Measurements from ENCODE around the gene ZNF598.

The ZNF598 gene

DNA sequence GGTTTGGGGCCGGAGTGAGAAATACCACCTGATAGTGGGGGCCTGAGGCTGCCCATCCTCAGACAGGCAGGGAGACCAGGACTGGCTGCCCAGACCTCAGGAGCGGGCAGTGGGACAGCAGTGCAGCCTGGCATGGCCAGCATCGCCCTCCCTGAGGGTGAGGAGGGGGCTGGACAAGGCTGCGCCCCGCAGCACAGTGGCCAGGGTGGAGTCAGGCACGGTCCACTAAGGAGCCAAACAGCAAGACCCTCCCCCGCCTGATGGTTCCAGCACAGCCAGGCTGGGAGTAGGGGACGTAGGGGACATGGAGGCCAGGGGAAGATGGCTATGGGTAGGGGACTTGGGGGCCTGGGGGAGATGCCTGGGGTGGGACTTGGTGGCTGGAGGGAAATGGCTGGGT lies 3.3 kb downstream of the ZNF598 start:
- no peak for DNase-seq (ENCODE audit: low read depth)

DNA sequence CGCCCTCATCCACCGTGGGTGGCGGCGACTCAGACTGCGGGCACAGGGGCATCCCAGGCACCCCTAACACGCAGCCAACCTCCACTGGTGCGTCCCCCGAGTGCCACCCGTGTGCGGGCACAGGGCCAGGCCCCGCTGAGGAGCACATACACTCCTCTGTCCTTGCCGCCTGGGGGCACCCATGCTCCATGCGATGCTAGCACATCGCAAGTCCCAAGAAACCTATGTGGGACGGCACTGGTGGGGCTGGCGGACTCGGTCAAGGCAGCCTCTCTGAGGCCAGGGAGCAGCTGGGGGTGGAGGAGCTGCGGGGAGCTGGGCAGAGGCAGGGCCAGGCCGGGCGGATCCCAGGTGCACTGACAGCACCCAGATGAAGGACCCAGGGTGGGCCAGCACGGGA lies 4.0 kb downstream of the ZNF598 start:
- no peak for DNase-seq (ENCODE audit: low read depth)

- DNase-seq (ENCODE audit: low read depth) = no peak
Measured at GRCh38 chr16:2004795-2005517, 4.7 kb downstream of the ZNF598 start.

DNA sequence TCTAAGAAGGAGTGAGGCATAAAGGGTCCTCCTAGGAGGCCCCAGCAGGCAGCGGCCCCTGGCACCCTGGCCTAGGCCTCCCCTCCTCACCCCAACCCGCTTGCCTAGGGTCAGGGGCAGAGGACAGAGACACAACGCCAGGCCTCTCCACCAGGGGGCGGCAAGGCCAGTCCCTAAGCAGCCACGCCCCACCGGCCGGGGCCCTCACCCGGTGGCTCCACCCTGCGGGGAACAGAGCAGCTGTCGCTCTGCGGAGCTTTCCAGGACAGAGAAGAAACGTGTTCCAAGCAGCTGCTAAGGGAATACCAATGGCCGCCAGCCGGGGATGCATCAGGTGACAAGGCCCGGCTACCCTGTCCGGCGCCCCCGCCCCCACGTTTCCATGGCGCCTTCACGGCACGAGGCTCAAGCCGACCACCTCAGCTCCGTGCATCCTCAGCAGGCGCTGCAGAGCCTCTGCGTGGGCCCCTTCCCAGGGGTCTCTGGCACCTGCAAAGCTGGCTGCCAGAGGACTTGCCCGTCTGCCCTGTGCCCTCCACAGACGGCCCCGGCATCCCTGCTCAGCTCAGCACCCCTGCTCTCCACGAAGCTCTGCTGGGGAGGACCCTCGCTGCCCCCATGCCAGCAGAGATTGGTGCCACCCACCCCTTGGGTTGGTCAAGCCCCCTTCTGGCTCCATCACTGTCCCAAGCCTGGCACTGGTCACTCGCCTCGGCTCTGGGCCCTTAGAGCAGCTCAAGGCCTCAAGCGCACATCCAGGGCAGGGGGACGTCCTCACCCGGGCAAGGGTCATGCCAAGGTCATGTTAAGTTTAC lies 5.6 kb downstream of the ZNF598 start:
- DNase-seq (ENCODE audit: low read depth) = peak; percentile 79

- DNase-seq (ENCODE audit: low read depth) = no peak
Measured at GRCh38 chr16:2003231-2003826, 6.3 kb downstream of the ZNF598 start.

- DNase-seq (ENCODE audit: low read depth) = no peak
Measured at GRCh38 chr16:2002406-2003230, 7.0 kb downstream of the ZNF598 start.

DNA sequence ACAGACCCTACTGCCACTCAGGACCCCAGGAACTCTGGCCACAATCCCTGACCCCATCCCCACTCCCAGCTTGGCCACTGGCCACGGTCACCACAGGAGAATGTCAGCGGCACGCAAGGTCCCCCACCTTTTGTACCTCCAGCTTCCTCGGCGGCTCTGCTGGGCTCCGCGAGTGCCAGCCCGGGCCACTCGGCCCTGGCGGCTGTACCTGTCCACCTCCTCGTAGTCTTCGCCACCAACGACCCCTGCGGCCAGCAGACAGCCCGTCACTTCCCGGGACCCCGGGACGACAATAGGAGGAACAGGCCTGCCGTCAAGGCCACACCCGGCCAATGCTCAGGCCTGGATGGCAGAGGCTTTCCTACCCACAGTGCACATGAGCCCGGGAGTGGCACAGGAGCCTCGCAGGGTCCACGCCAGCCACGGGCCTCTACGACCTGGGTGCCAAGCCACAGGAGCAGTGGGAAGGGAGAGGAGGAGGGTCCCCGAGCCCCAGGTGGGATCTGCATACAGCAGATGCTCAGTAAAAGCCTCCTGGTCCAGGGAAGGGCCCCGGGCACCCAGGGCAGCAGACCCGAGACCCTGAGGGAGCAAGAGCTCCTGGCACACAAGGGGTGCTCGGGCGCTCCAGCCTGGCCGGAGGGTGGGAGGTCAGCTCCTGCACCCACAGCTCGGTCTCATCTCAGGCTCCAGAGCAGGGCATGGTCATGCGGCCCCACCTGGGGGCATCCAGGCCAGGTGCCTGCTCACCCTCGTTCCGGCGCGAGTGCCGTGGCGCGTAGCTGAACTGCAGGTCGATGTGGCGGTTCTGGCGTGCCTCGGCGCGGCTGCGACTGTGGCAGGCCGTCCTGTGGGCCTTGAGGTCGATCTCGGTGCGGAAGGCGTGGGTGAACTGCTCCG lies 7.9 kb downstream of the ZNF598 start:
- DNase-seq (ENCODE audit: low read depth) = no peak

DNA sequence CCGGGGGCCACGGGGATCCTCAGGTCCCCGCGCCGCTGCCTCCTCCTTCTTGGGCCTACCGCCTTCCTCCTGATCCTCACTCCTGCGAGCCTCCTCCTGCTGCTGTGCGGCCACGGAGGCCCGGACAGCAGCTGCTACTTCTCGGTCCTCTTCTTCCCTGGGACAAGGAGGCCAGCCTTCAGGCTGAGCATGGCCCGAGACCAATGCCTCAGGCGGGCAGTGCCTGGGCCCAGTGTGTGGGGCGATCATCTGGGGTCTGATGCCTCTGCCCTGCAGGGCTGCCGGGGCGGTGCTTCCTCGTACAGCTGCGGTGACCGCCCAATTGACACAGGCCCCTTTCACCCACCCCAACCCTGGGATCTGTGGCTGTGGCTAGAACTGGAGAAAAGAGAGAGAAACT lies 8.6 kb downstream of the ZNF598 start:
- DNase-seq (ENCODE audit: low read depth) = no peak

GRCh38 chr16:1999866-2000514 lies 9.6 kb downstream of the ZNF598 start:
- DNase-seq (ENCODE audit: low read depth) = no peak

GRCh38 chr16:1998852-1999801 lies 10.5 kb downstream of the ZNF598 start:
- DNase-seq (ENCODE audit: low read depth) = no peak

GRCh38 chr16:1998360-1998835 lies 11.2 kb downstream of the ZNF598 start:
- DNase-seq (ENCODE audit: low read depth) = no peak

DNA sequence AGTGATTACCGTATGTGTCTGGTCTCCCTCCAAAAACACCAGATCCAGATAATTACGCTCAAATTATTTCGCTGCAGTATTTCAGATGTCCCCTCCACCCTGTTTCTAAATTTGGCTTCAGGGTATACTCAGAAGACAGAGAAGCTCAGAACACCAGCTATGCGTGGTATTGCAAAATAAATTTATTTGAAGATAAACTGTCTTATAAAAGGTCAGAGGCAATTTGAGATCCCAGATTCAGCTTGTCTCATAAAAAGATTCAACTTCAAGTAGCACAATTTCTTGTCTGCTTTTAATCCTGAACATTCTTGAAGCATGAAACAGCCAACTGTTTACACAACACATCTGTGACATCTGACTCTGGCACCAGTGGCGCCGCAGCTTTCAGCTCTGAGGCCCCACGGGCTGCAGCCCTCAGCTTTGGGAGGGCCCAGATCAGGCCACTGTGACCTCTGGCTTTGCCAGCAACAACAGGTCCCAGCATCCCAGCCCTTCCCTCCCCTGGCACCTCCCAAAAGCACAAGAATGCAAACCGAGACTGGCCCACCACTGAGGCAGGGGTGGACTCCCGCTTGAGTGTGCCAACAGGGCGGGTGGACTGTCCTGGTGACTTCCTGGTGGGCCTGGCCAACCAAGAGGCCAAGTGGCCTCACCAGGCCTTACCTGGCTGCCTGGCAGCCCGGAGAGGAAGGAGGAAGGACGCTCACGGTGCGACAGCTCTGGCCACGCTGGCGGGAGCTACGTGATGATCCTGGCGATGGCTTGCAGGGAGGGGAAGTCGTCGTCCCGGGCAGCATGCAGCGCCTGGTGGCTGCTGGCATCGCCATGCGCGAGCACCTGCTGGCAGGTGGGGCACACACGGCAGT lies 11.9 kb downstream of the ZNF598 start:
- peak; percentile 78 for DNase-seq (ENCODE audit: low read depth)

GRCh38 chr16:1993731-1994131 lies 15.9 kb downstream of the ZNF598 start:
- peak; percentile 62 for DNase-seq (ENCODE audit: low read depth)

- DNase-seq (ENCODE audit: low read depth) = no peak
Measured at GRCh38 chr16:1992704-1993317, 16.8 kb downstream of the ZNF598 start.

DNA sequence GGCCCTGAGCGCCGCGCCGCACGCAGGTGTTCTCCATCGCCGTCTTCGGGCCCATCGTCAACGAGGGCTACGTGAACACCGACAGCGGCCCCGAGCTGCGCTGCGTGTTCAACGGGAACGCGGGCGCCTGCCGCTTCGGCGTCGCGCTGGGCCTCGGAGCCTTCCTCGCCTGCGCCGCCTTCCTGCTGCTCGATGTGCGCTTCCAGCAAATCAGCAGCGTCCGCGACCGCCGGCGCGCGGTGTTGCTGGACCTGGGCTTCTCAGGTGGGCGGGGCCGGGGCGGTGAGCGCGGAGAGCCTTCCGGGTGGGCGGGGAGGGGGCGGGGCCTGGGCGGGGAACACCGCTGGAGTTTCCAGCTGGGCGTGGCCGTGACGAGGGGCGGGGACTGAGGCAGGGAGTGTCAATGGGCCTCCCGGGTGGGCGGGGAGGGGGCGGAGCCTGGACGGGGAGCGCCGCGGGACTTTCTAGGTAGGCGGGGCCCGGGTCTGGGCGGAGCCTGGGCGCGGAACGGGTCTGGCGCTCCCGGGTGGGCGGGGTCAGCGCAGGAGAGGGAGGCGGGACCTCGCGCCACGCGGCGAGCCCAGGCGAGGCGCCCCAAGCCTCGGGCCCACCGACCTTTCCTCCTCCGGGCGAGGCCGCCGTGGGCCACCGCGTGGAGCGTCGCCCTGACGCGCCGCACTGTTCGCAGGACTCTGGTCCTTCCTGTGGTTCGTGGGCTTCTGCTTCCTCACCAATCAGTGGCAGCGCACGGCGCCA lies 17.5 kb downstream of the ZNF598 start:
- peak; percentile 88 for DNase-seq (ENCODE audit: low read depth)

GRCh38 chr16:1991588-1991947 lies 18.1 kb downstream of the ZNF598 start:
- no peak for DNase-seq (ENCODE audit: low read depth)

DNA sequence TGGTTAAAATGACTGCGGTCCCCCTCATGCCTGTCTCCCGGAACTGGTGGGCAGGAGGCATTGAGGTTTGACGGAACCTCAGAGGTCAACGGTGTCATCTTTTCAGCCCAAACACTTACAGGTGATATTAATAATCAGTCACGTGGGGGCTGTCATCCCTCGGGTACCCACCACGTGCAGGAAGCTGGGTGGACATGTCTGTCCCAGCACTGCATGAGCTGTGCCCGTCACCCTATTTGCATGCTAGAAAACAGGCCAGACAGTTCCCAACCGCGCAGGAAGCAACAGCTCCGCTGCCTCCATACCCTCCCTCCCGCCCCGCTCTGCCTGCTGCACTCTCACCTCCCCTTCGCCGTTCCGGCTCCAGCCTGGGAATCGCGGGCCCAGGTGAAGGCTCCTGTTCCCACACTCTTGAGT lies 18.5 kb downstream of the ZNF598 start:
- DNase-seq (ENCODE audit: low read depth) = no peak

Data from iris pigment epithelial cell (primary cell).